K562 (cell line): ENCODE data around the gene EPHA1. TPM values are rescaled to one million over a fixed set of nuclear protein-coding genes. Genes with fewer than 3 reads are reported as not detected.
A peak's percentile ranks its signal among the peaks of the same experiment; 100 is the strongest.

Experiments
- ARID2 ChIP-seq: fragments of 450-650 bp; IDR thresholded peaks from 2 replicates; pipeline ENCODE4 v1.6.1; 2017; ENCODE audit warnings: antibody characterized with exemption, mild to moderate bottlenecking
- CCNT2 ChIP-seq: IDR thresholded peaks from 2 replicates; pipeline ENCODE4 v1.6.1; 2011; ENCODE audit warnings: borderline replicate concordance, low read depth, mild to moderate bottlenecking, moderate library complexity, mixed read lengths, low read length; ENCODE audit not compliant: insufficient read length; ENCODE audit errors: extremely low read depth
- CREBBP ChIP-seq: IDR thresholded peaks from one replicate; pipeline ENCODE4 v1.6.1; 2012; ENCODE audit warnings: low read depth, mild to moderate bottlenecking, control low read depth, inconsistent platforms, low read length
- GABPA ChIP-seq: fragments of 200-800 bp; sonication (Bioruptor generic); conservative IDR thresholded peaks from 2 replicates; pipeline ENCODE4 v1.6.1; 2016; ENCODE audit warnings: low read depth, missing genetic modification characterization, missing compliant biosample characterization
- GABPB1 ChIP-seq: sonication (generic); formaldehyde crosslinking; IDR thresholded peaks from 2 replicates; pipeline ENCODE4 v1.8.0; 2022; ENCODE audit warnings: mild to moderate bottlenecking, missing genetic modification reagents
- HNRNPUL1 ChIP-seq: fragments of 200-400 bp; formaldehyde crosslinking; IDR thresholded peaks from 2 replicates; pipeline ENCODE4 v1.6.1; 2017; ENCODE audit warnings: low read length
- KDM1A ChIP-seq, 2 experiments: fragments of 450-650 bp; IDR thresholded peaks; 2 replicates each; pipeline ENCODE4 v1.6.1; 2016; ENCODE audit warnings: mild to moderate bottlenecking in 2 of 2
- OTX1 ChIP-seq: fragments of 450-650 bp; formaldehyde crosslinking; IDR thresholded peaks from 2 replicates; pipeline ENCODE4 v1.4.0; 2022; ENCODE audit warnings: mild to moderate bottlenecking
- POU5F1 ChIP-seq: fragments of 150-350 bp; IDR thresholded peaks from 2 replicates; pipeline ENCODE4 v1.6.1; 2014; ENCODE audit warnings: borderline replicate concordance, low read length, low read depth, mild to moderate bottlenecking; ENCODE audit not compliant: partially characterized antibody
- SMAD4 ChIP-seq: fragments of 250-450 bp; sonication (Bioruptor Pico); conservative IDR thresholded peaks from 2 replicates; pipeline ENCODE4 v1.8.0; 2021; ENCODE audit warnings: inconsistent platforms, mild to moderate bottlenecking, moderate library complexity
- STAT5A ChIP-seq: IDR thresholded peaks from 2 replicates; pipeline ENCODE4 v1.6.1; 2012; ENCODE audit warnings: low read length, inconsistent platforms, borderline replicate concordance
- TARDBP ChIP-seq: fragments of 450-650 bp; IDR thresholded peaks from 2 replicates; pipeline ENCODE4 v1.6.1; 2016
- ZNF778 ChIP-seq: fragments of 450-650 bp; formaldehyde crosslinking; IDR thresholded peaks from 2 replicates; pipeline ENCODE4 v1.4.0; 2020; ENCODE audit warnings: mild to moderate bottlenecking, moderate library complexity
- polyA plus RNA-seq, 8 experiments: library from polyadenylated mRNA; depleted of rRNA in 4 of 8; stranded (reverse) in 5 of 8; unstranded in 3 of 8; fragments of >200 nt; fragmentation: Nextera tagmentation in 2 of 8; fragmentation: Illumina TruSeq in 1 of 8; extraction: Ambion mirVana in 2 of 8; extraction: Trizol in 1 of 8; gene quantifications; 2 replicates each; pipeline versions ENCODE4 v1.2.1 to v1.2.3, GENCODE V29; 2011 to 2014; ENCODE audit warnings: inconsistent platforms in 1 of 8, missing spikeins in 1 of 8
- total RNA-seq, 7 experiments: library from RNA; depleted of rRNA in 6 of 7; stranded (reverse); fragments of >200 nt in 6 of 7; fragmentation: Illumina TruSeq in 2 of 7; extraction: Trizol in 2 of 7; gene quantifications; 2 replicates each; pipeline versions ENCODE4 v1.2.1 to v1.2.3, GENCODE V29; 2011 to 2021; ENCODE audit warnings: low replicate concordance in 1 of 7
- TF ChIP-seq, protein P1 (sequence below): fragments of 250-450 bp; sonication (Bioruptor Pico); IDR thresholded peaks from 2 replicates; pipeline ENCODE4 v1.4.0; 2020
- TF ChIP-seq, protein P2 (sequence below): fragments of 150-350 bp; conservative IDR thresholded peaks from 2 replicates; pipeline ENCODE4 v1.6.1; 2014; ENCODE audit warnings: low read length
- TF ChIP-seq, protein P3 (sequence below): IDR thresholded peaks from 2 replicates; pipeline ENCODE4 v1.6.1; 2011; ENCODE audit warnings: borderline replicate concordance, low read depth, mild to moderate bottlenecking, moderate library complexity, low read length; ENCODE audit not compliant: insufficient read depth, poor library complexity, severe bottlenecking

EPHA1 gene
- total and polyA plus RNA-seq, 9 of the 15 experiments (the other 6 are each of a cell fraction or from before 2014, with no cell fraction given) = 0.22 to 0.57 (median 0.32) TPM; not detected in 6

DNA sequence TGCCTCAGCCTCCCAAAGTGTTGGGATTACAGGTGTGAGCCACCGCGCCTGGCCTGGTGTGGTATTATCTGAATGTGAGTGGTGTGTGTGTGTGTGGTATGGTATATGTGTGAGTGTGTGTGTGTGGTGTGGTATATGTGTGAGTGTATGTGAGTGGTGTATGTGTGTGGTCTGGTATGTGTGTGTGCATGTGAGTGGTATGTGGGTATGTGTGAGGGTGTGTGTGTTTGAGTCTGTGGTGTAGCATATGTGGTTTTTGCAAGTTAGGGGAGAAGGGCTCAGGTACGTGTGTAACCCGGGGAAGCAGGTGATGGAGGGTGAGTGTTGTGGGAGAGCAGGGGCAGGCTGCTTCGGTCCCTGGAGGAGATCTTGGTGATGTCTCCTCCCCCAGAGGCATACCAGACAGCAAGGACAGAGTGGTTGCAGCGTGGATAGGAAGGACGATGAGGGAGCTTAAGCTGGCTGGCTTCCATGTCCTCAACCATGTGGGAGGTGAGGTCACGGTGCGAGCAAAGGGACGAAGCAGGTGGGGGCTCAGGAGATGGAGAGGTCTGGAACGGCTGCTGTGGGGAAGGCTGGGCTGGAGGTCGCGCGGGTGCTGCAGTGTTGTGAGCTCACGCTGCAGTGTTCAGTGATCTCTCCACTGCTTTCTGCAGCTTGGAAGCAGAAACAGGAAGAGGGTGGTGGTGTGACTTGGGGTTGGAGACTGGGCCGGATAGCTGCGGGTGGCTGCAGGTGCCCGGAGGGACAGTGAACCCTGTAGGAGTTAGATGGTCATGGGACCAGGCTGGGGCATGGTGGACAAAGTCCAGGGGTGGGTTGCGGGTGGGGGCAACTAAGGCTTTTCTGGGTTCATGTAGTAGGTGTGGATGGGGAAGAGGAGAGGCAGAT, 22.5 kb downstream of the EPHA1 start (continued):
- TF ChIP-seq HNRNPUL1 (no peak), POU5F1 (no peak), SMAD4 (no peak), ARID2 (peak; percentile 41; the same call in 1 of the 2 replicates), STAT5A (peak; percentile 77), CREBBP (no peak), OTX1 (peak; percentile 95), TARDBP (peak; percentile 99), GABPA (tag) (no peak), CCNT2 (no peak), ZNF778 (CRISPR knock-in tag) (no peak), KDM1A (IDR thresholded peaks at IDR 0.05) (0 out of 4 replicates have a peak, but pooled peaks of 1 of the 2 experiments have one; percentile 7), GABPB1 (peak; percentile 34; the same call in 1 of the 2 replicates)
- TF ChIP-seq, protein P1, sequence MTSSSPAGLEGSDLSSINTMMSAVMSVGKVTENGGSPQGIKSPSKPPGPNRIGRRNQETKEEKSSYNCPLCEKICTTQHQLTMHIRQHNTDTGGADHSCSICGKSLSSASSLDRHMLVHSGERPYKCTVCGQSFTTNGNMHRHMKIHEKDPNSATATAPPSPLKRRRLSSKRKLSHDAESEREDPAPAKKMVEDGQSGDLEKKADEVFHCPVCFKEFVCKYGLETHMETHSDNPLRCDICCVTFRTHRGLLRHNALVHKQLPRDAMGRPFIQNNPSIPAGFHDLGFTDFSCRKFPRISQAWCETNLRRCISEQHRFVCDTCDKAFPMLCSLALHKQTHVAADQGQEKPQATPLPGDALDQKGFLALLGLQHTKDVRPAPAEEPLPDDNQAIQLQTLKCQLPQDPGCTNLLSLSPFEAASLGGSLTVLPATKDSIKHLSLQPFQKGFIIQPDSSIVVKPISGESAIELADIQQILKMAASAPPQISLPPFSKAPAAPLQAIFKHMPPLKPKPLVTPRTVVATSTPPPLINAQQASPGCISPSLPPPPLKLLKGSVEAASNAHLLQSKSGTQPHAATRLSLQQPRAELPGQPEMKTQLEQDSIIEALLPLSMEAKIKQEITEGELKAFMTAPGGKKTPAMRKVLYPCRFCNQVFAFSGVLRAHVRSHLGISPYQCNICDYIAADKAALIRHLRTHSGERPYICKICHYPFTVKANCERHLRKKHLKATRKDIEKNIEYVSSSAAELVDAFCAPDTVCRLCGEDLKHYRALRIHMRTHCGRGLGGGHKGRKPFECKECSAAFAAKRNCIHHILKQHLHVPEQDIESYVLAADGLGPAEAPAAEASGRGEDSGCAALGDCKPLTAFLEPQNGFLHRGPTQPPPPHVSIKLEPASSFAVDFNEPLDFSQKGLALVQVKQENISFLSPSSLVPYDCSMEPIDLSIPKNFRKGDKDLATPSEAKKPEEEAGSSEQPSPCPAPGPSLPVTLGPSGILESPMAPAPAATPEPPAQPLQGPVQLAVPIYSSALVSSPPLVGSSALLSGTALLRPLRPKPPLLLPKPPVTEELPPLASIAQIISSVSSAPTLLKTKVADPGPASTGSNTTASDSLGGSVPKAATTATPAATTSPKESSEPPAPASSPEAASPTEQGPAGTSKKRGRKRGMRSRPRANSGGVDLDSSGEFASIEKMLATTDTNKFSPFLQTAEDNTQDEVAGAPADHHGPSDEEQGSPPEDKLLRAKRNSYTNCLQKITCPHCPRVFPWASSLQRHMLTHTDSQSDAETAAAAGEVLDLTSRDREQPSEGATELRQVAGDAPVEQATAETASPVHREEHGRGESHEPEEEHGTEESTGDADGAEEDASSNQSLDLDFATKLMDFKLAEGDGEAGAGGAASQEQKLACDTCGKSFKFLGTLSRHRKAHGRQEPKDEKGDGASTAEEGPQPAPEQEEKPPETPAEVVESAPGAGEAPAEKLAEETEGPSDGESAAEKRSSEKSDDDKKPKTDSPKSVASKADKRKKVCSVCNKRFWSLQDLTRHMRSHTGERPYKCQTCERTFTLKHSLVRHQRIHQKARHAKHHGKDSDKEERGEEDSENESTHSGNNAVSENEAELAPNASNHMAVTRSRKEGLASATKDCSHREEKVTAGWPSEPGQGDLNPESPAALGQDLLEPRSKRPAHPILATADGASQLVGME (CRISPR knock-in tag) = no peak
- TF ChIP-seq, protein P2, sequence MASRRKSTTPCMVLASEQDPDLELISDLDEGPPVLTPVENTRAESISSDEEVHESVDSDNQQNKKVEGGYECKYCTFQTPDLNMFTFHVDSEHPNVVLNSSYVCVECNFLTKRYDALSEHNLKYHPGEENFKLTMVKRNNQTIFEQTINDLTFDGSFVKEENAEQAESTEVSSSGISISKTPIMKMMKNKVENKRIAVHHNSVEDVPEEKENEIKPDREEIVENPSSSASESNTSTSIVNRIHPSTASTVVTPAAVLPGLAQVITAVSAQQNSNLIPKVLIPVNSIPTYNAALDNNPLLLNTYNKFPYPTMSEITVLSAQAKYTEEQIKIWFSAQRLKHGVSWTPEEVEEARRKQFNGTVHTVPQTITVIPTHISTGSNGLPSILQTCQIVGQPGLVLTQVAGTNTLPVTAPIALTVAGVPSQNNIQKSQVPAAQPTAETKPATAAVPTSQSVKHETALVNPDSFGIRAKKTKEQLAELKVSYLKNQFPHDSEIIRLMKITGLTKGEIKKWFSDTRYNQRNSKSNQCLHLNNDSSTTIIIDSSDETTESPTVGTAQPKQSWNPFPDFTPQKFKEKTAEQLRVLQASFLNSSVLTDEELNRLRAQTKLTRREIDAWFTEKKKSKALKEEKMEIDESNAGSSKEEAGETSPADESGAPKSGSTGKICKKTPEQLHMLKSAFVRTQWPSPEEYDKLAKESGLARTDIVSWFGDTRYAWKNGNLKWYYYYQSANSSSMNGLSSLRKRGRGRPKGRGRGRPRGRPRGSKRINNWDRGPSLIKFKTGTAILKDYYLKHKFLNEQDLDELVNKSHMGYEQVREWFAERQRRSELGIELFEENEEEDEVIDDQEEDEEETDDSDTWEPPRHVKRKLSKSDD = no peak
- TF ChIP-seq, protein P3, sequence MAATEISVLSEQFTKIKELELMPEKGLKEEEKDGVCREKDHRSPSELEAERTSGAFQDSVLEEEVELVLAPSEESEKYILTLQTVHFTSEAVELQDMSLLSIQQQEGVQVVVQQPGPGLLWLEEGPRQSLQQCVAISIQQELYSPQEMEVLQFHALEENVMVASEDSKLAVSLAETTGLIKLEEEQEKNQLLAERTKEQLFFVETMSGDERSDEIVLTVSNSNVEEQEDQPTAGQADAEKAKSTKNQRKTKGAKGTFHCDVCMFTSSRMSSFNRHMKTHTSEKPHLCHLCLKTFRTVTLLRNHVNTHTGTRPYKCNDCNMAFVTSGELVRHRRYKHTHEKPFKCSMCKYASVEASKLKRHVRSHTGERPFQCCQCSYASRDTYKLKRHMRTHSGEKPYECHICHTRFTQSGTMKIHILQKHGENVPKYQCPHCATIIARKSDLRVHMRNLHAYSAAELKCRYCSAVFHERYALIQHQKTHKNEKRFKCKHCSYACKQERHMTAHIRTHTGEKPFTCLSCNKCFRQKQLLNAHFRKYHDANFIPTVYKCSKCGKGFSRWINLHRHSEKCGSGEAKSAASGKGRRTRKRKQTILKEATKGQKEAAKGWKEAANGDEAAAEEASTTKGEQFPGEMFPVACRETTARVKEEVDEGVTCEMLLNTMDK = no peak
